HCT116 (cell line): ENCODE results near the gene MTFP1. TPM values are rescaled to one million over a fixed set of nuclear protein-coding genes. Genes with fewer than 3 reads are reported as not detected.

Experiments used
- ATAC-seq: fragments of 200-7000 bp; cut with Tn5 transposase; 2 replicates; pipeline ENCODE4 v1.9.1; 2020; ENCODE audit warnings: mild to moderate bottlenecking, moderate library complexity
- BruUV-seq: library from RNA; stranded (reverse); fragments of 400-500 nt; replicated peaks from 2 replicates; lab custom pipeline; 2021; lab: Mats Ljungman, UMichigan
- CTCF ChIA-PET: fragments of 300-600 bp; sonication (Branson Sonifier 250); formaldehyde crosslinking; loops from one replicate; lab custom pipeline; 2021; ENCODE audit warnings: antibody characterized with exemption; lab: Charles Lee
- POLR2A ChIA-PET: fragments of 300-600, 350-600 bp; sonication (Branson Sonifier 250); formaldehyde crosslinking; loops from one replicate; lab custom pipeline; 2021; ENCODE audit warnings: antibody characterized with exemption; lab: Charles Lee
- RAD21 ChIA-PET, 2 experiments: fragments of 300-600 bp; sonication (Branson Sonifier 250); formaldehyde crosslinking; loops; one replicate each; lab custom pipeline; 2023; ENCODE audit warnings: low total read pairs in 2 of 2; ENCODE audit not compliant: uncharacterized antibody in 2 of 2, unreplicated experiment in 2 of 2, low non-redundant PET in 1 of 2; lab: Charles Lee
- DNase-seq: peaks from one replicate; pipeline ENCODE4 v3.0.0-alpha.2; 2010; ENCODE audit warnings: low read depth, low spot score
- H2AFZ ChIP-seq: fragments of 200-600 bp; shearing (Covaris generic), sonication (generic); 2 replicates; pipeline ENCODE4 v1.6.1; 2017; ENCODE audit warnings: low read depth, mixed run types, mixed read lengths, antibody characterized with exemption, low read length; ENCODE audit not compliant: poor library complexity, severe bottlenecking
- H3K27ac ChIP-seq: 2 replicates; pipeline ENCODE4 v1.5.1; 2012; ENCODE audit warnings: low read depth, low read length
- H3K27me3 ChIP-seq: fragments of 200-600 bp; sonication (generic); 2 replicates; pipeline ENCODE4 v1.6.1; 2016; ENCODE audit warnings: mixed run types, low read length, mixed read lengths; ENCODE audit not compliant: insufficient read depth
- H3K36me3 ChIP-seq, 2 experiments: fragments of 200-500 bp in 1 of 2; fragments of 200-600 bp in 1 of 2; sonication (Bioruptor generic) in 1 of 2; sonication (generic) in 1 of 2; 2 replicates each; pipeline versions ENCODE4 v1.5.1 to v1.6.1; 2014 to 2016; ENCODE audit warnings: low read length in 2 of 2, inconsistent platforms in 1 of 2, mixed read lengths in 1 of 2, mixed run types in 1 of 2; ENCODE audit not compliant: insufficient read depth in 2 of 2, control insufficient read depth in 1 of 2
- H3K4me1 ChIP-seq, 2 experiments: fragments of 200-600 bp in 1 of 2; sonication (generic) in 1 of 2; 2 replicates each; pipeline versions ENCODE4 v1.5.1 to v1.6.1; 2012 to 2017; ENCODE audit warnings: low read length in 2 of 2, inconsistent platforms in 1 of 2, mild to moderate bottlenecking in 1 of 2, mixed read lengths in 1 of 2, mixed run types in 1 of 2, moderate library complexity in 1 of 2; ENCODE audit not compliant: insufficient read depth in 2 of 2, control insufficient read depth in 1 of 2
- H3K4me2 ChIP-seq: fragments of 200-600 bp; sonication (generic); 2 replicates; pipeline ENCODE4 v1.6.1; 2017; ENCODE audit warnings: mixed run types, low read length, mixed read lengths
- H3K4me3 ChIP-seq, 2 experiments: fragments of 200-600 bp in 1 of 2; sonication (generic) in 1 of 2; replicated peaks in 1 of 2; 2 replicates each; pipeline ENCODE4 v1.5.1; 2011 to 2016; ENCODE audit warnings: low read length in 2 of 2, control low read depth in 1 of 2, low read depth in 1 of 2, mild to moderate bottlenecking in 1 of 2, mixed read lengths in 1 of 2, mixed run types in 1 of 2
- H3K79me2 ChIP-seq: fragments of 200-600 bp; sonication (generic); 2 replicates; pipeline ENCODE4 v1.6.1; 2017; ENCODE audit warnings: mild to moderate bottlenecking, mixed run types, low read length, moderate library complexity, mixed read lengths; ENCODE audit not compliant: insufficient read depth
- H3K9ac ChIP-seq: fragments of 200-600 bp; sonication (generic); 2 replicates; pipeline ENCODE4 v1.6.1; 2016; ENCODE audit warnings: low read length, mixed read lengths
- H3K9me2 ChIP-seq: fragments of 200-600 bp; sonication (generic), shearing (Covaris generic); 2 replicates; pipeline ENCODE4 v1.6.1; 2017; ENCODE audit warnings: mixed run types, mild to moderate bottlenecking, moderate library complexity; ENCODE audit not compliant: insufficient read depth
- H3K9me3 ChIP-seq, 2 experiments: fragments of 200-500 bp in 1 of 2; fragments of 200-600 bp in 1 of 2; sonication (Bioruptor generic) in 1 of 2; sonication (generic) in 1 of 2; 2 replicates each; pipeline ENCODE4 v1.6.1; 2014 to 2017; ENCODE audit warnings: low read length in 2 of 2, mixed read lengths in 2 of 2, inconsistent platforms in 1 of 2, low read depth in 1 of 2, mild to moderate bottlenecking in 1 of 2, mixed run types in 1 of 2, moderate library complexity in 1 of 2; ENCODE audit not compliant: control insufficient read depth in 1 of 2, insufficient read depth in 1 of 2
- H4K20me1 ChIP-seq: fragments of 200-600 bp; sonication (generic), shearing (Covaris generic); 2 replicates; pipeline ENCODE4 v1.6.1; 2017; ENCODE audit warnings: mixed run types, mild to moderate bottlenecking, moderate library complexity; ENCODE audit not compliant: insufficient read depth
- CTCF ChIP-seq, 3 experiments: fragments of 200-600 bp in 1 of 3; sonication (generic) in 1 of 3; IDR thresholded peaks in 2 of 3; conservative IDR thresholded peaks in 1 of 3; 2 replicates each; pipeline ENCODE4 v1.5.1; 2012 to 2017; ENCODE audit warnings: low read depth in 2 of 3, low read length in 2 of 3, antibody characterized with exemption in 1 of 3, borderline replicate concordance in 1 of 3, control low read depth in 1 of 3, mild to moderate bottlenecking in 1 of 3, mixed read lengths in 1 of 3, mixed run types in 1 of 3, moderate library complexity in 1 of 3; ENCODE audit not compliant: insufficient read depth in 1 of 3
- EZH2phosphoT487 ChIP-seq: fragments of 200-600 bp; IDR thresholded peaks from 2 replicates; pipeline ENCODE4 v1.6.1; 2018; ENCODE audit warnings: antibody characterized with exemption, borderline replicate concordance
- MAX ChIP-seq: IDR thresholded peaks from 2 replicates; pipeline ENCODE4 v1.6.1; 2012
- POLR2A ChIP-seq: IDR thresholded peaks from 2 replicates; pipeline ENCODE4 v1.7.0; 2011; ENCODE audit warnings: borderline replicate concordance; ENCODE audit not compliant: insufficient read depth, insufficient read length; ENCODE audit errors: extremely low read depth
- POLR2AphosphoS5 ChIP-seq: IDR thresholded peaks from 2 replicates; pipeline ENCODE4 v1.6.1; 2011; ENCODE audit warnings: mild to moderate bottlenecking, low read depth, low read length, moderate library complexity
- RAD21 ChIP-seq: IDR thresholded peaks from 2 replicates; pipeline ENCODE4 v1.6.1; 2012; ENCODE audit warnings: low read depth, mild to moderate bottlenecking
- SP1 ChIP-seq: IDR thresholded peaks from 2 replicates; pipeline ENCODE4 v1.6.1; 2012; ENCODE audit warnings: low read depth
- TCF7L2 ChIP-seq: IDR thresholded peaks from 2 replicates; pipeline ENCODE4 v1.7.0; 2011; ENCODE audit warnings: borderline replicate concordance, inconsistent platforms; ENCODE audit not compliant: insufficient read depth, insufficient read length; ENCODE audit errors: extremely low read depth
- intact Hi-C: fragments of 100-400 bp; cut with micrococcal nuclease; formaldehyde crosslinking; loops from 2 replicates; pipeline ENCODE4 v1.10.0; 2022
- total RNA-seq: library from RNA; stranded (reverse); gene quantifications from one replicate; pipeline ENCODE4 v1.2.1, GENCODE V29; 2021; ENCODE audit not compliant: unreplicated experiment

MTFP1 gene
- total RNA-seq, 1 experiment from 2014 or later: 36.1 TPM

GRCh38 chr22:30426388-30427353 is 1.1 kb downstream of the MTFP1 start:
- Histone ChIP-seq H3K79me2 (peaks cover 22% of the 10 kb centered on the region; the same call in 1 of the 2 replicates), H3K4me1 (peaks cover 18 to 50% of the 10 kb centered on the region in 2 experiments), H3K9me3 (no peaks in the 10 kb centered on the region), H3K27me3 (no peaks in the 10 kb centered on the region), H2AFZ (no peak overlapping the region), H3K9ac (peak overlapping the region; percentile 96), H3K4me3 (peak overlapping the region; percentile 82), H3K27ac (peak overlapping the region; percentile 98), H3K4me2 (peak overlapping the region; percentile 93), H3K36me3 (peaks cover 0 to 10% of the 10 kb centered on the region in 2 experiments; a peak in 1 of 4 replicates), H3K9me2 (no peaks in the 10 kb centered on the region), H4K20me1 (no peaks in the 10 kb centered on the region)
- CTCF ChIA-PET: interaction anchor here (0.6 to 1.6 kb wide), 10 partner anchors 8 to 139 kb away, joined by 3 to 7 read pairs (median 4); partner anchors contain the start of gene RNF215
- TF ChIP-seq SP1 (no peak), TCF7L2 (no peak), RAD21 (no peak), CTCF (IDR thresholded peaks at IDR 0.05 in 2 of 3, conservative IDR thresholded peaks at IDR 0.05 in 1 of 3; ENCODE audit: borderline replicate concordance in 1 of 3, insufficient read depth in 1 of 3, low read depth in 2 of 3, low read length in 2 of 3) (peak in 2 of 3 experiments; percentile 79 to 84; a peak in 4 of 6 replicates), POLR2A (peak; percentile 14), MAX (no peak), POLR2AphosphoS5 (peak; percentile 70), EZH2phosphoT487 (no peak)
- POLR2A ChIA-PET: interaction anchor here (1.0 to 2.0 kb wide), 5 partner anchors 11 to 139 kb away, joined by 3 to 6 read pairs (median 4); no protein-coding TSS in a partner anchor
- intact Hi-C loops: loop anchor here (1.0 to 10.0 kb wide), 3 partner anchors 35 to 658 kb away; partner anchors contain the start of genes CASTOR1 and SMTN
- peak; percentile 85 for DNase-seq
- ATAC-seq: peak; percentile 50
- RAD21 ChIA-PET: interaction anchor here (0.8 to 1.6 kb wide), 2 partner anchors 139 to 175 kb away, joined by 3 to 5 read pairs; no protein-coding TSS in a partner anchor
- no TSS peak for BruUV-seq
